WTC11 (cell line): ENCODE results near the gene FBXL4. TPM values are rescaled to one million over a fixed set of nuclear protein-coding genes. Genes with fewer than 3 reads are reported as not detected.
"Not testable (repeated sequence)": the region's sequence is repeated elsewhere in the genome, so short reads cannot be mapped to it uniquely, and the experiment has no call there.

Experiments used
- ATAC-seq: fragments of 200-7000 bp; cut with Tn5 transposase; 2 replicates; pipeline ENCODE4 v1.10.0; 2021; ENCODE audit warnings: mild to moderate bottlenecking, moderate library complexity
- CTCF ChIA-PET: fragments of 300-600 bp; sonication (Branson Sonifier 250); formaldehyde crosslinking; loops from one replicate; lab custom pipeline; 2021; ENCODE audit warnings: antibody characterized with exemption; lab: Charles Lee
- POLR2A ChIA-PET: fragments of 350-600 bp; sonication (Branson Sonifier 250); formaldehyde crosslinking; loops from one replicate; lab custom pipeline; 2021; ENCODE audit warnings: antibody characterized with exemption; lab: Charles Lee
- DNase-seq: peaks from one replicate; pipeline ENCODE4 v3.0.0; 2021; ENCODE audit warnings: low spot score
- H3K27ac Mint-ChIP-seq: 2 replicates; pipeline ENCODE4 v1.8.0; 2021; ENCODE audit warnings: mixed read lengths
- H3K27me3 Mint-ChIP-seq: 2 replicates; pipeline ENCODE4 v1.8.0; 2021; ENCODE audit warnings: low read depth, mild to moderate bottlenecking, moderate library complexity, mixed read lengths
- H3K36me3 Mint-ChIP-seq: 2 replicates; pipeline ENCODE4 v1.8.0; 2021; ENCODE audit warnings: mixed read lengths
- H3K4me1 Mint-ChIP-seq: 2 replicates; pipeline ENCODE4 v1.8.0; 2022; ENCODE audit warnings: mixed read lengths
- H3K4me3 Mint-ChIP-seq: 2 replicates; pipeline ENCODE4 v1.8.0; 2021; ENCODE audit warnings: mild to moderate bottlenecking, moderate library complexity, mixed read lengths
- H3K9me3 Mint-ChIP-seq: 2 replicates; pipeline ENCODE4 v1.8.0; 2021; ENCODE audit warnings: mixed read lengths
- E2F1 ChIP-seq: sonication (generic); formaldehyde crosslinking; IDR thresholded peaks from 2 replicates; pipeline ENCODE4 v1.8.0; 2022; ENCODE audit warnings: mild to moderate bottlenecking, missing genetic modification reagents
- EMX1 ChIP-seq: fragments of 250-450 bp; sonication (Bioruptor Pico); IDR thresholded peaks from 2 replicates; pipeline ENCODE4 v1.8.0; 2021; ENCODE audit warnings: mild to moderate bottlenecking
- FOXP1 ChIP-seq: sonication (generic); formaldehyde crosslinking; IDR thresholded peaks from 2 replicates; pipeline ENCODE4 v1.8.0; 2022; ENCODE audit warnings: missing genetic modification reagents, mild to moderate bottlenecking, moderate library complexity, borderline replicate concordance
- GRHL2 ChIP-seq: fragments of 250-450 bp; sonication (Bioruptor Pico); IDR thresholded peaks from 2 replicates; pipeline ENCODE4 v1.8.0; 2022; ENCODE audit warnings: mild to moderate bottlenecking, moderate library complexity; ENCODE audit not compliant: insufficient replicate concordance, severe bottlenecking
- KAT7 ChIP-seq: sonication (generic); formaldehyde crosslinking; IDR thresholded peaks from 2 replicates; pipeline ENCODE4 v1.8.1; 2023; ENCODE audit warnings: missing genetic modification reagents, mild to moderate bottlenecking, borderline replicate concordance
- NFE2L1 ChIP-seq: sonication (generic); formaldehyde crosslinking; IDR thresholded peaks from 2 replicates; pipeline ENCODE4 v1.8.1; 2023; ENCODE audit warnings: missing genetic modification reagents
- NR3C1 ChIP-seq: sonication (generic); formaldehyde crosslinking; conservative IDR thresholded peaks from 2 replicates; pipeline ENCODE4 v1.8.1; 2023; ENCODE audit warnings: low read depth, mild to moderate bottlenecking, missing genetic modification reagents
- PRDM15 ChIP-seq: sonication (generic); formaldehyde crosslinking; IDR thresholded peaks from 2 replicates; pipeline ENCODE4 v1.8.0; 2022; ENCODE audit warnings: missing genetic modification reagents
- RORB ChIP-seq: fragments of 250-450 bp; sonication (Bioruptor Pico); IDR thresholded peaks from 2 replicates; pipeline ENCODE4 v1.9.0; 2021; ENCODE audit warnings: mild to moderate bottlenecking
- TCF7 ChIP-seq: sonication (generic); formaldehyde crosslinking; IDR thresholded peaks from 2 replicates; pipeline ENCODE4 v1.8.0; 2022; ENCODE audit warnings: mild to moderate bottlenecking, low read depth, missing genetic modification reagents, moderate library complexity
- TEAD1 ChIP-seq: sonication (generic); formaldehyde crosslinking; IDR thresholded peaks from 2 replicates; pipeline ENCODE4 v1.8.0; 2022; ENCODE audit warnings: mild to moderate bottlenecking, missing genetic modification reagents
- USF1 ChIP-seq: sonication (generic); formaldehyde crosslinking; IDR thresholded peaks from 2 replicates; pipeline ENCODE4 v1.8.0; 2022; ENCODE audit warnings: mild to moderate bottlenecking, missing genetic modification reagents
- ZBTB43 ChIP-seq: sonication (generic); formaldehyde crosslinking; IDR thresholded peaks from 2 replicates; pipeline ENCODE4 v1.8.1; 2023; ENCODE audit warnings: mild to moderate bottlenecking, missing genetic modification reagents
- ZNF219 ChIP-seq: sonication (generic); formaldehyde crosslinking; IDR thresholded peaks from 2 replicates; pipeline ENCODE4 v1.8.0; 2023; ENCODE audit warnings: missing genetic modification reagents, mild to moderate bottlenecking, borderline replicate concordance
- ZNF317 ChIP-seq: sonication (generic); formaldehyde crosslinking; IDR thresholded peaks from 2 replicates; pipeline ENCODE4 v1.8.1; 2023; ENCODE audit warnings: low read depth, mild to moderate bottlenecking, moderate library complexity, missing genetic modification reagents, borderline replicate concordance
- ZNF396 ChIP-seq: fragments of 250-450 bp; sonication (Bioruptor Pico); IDR thresholded peaks from 2 replicates; pipeline ENCODE4 v1.8.0; 2021; ENCODE audit warnings: mild to moderate bottlenecking, moderate library complexity, borderline replicate concordance
- total RNA-seq: library from RNA; stranded (reverse); gene quantifications from 3 replicates; pipeline ENCODE4 v1.2.3, GENCODE V29; 2021
- TF ChIP-seq, protein P1 (sequence below): sonication (generic); formaldehyde crosslinking; IDR thresholded peaks from 2 replicates; pipeline ENCODE4 v1.8.1; 2022; ENCODE audit warnings: missing genetic modification reagents, borderline replicate concordance
- TF ChIP-seq, protein P2 (sequence below): sonication (generic); formaldehyde crosslinking; IDR thresholded peaks from 2 replicates; pipeline ENCODE4 v1.8.1; 2023; ENCODE audit warnings: mild to moderate bottlenecking, missing genetic modification reagents
- TF ChIP-seq, protein P3 (sequence below): sonication (generic); formaldehyde crosslinking; IDR thresholded peaks from 2 replicates; pipeline ENCODE4 v1.8.1; 2022; ENCODE audit warnings: low read depth, missing genetic modification reagents, borderline replicate concordance
- TF ChIP-seq, protein P4 (sequence below): sonication (generic); formaldehyde crosslinking; IDR thresholded peaks from 2 replicates; pipeline ENCODE4 v1.8.0; 2023; ENCODE audit warnings: missing genetic modification reagents

The FBXL4 gene
- total RNA-seq, 1 experiment from 2014 or later: 10.3 TPM

DNA sequence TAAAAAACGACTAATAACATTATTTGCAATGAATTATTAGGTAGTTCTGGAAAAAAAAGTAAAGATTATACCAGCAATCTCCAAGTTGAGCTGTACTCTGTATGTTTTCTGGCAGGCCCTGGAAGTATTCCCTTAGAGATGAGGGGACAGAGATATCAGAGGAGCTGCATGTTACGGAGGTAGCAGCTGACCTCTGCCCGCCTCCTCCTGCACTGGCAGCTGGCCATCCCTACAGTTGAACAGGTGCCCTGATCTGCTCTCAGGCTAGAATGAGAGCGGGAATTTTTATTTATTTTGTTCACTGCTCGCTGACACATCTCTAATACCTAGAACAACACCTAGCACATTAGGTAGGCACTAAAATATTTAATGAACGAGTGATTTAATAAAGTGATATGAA, 23.1 kb downstream of the FBXL4 start:
- Mint-ChIP-seq H3K9me3 (peaks cover 4% of the 10 kb centered on the region; the same call in 1 of the 2 replicates), H3K4me1 (peaks cover 33% of the 10 kb centered on the region), H3K27me3 (no peaks in the 10 kb centered on the region), H3K4me3 (no peak overlapping the region), H3K27ac (peak overlapping the region; percentile 30; the same call in 1 of the 2 replicates), H3K36me3 (peaks cover 8% of the 10 kb centered on the region; the same call in 1 of the 2 replicates)
- ChIA-PET POLR2A (no interaction called here), CTCF (no interaction called here)
- TF ChIP-seq NR3C1 (CRISPR knock-in tag): no peak
- TF ChIP-seq TEAD1: no peak
- DNase-seq (no peak), ATAC-seq (no peak)

- ChIA-PET CTCF (no interaction called here), POLR2A (interaction anchor here (1.0 kb wide), 1 partner anchor 27 kb away, joined by 3 read pairs; the partner anchor contains the start of gene FBXL4)
- Mint-ChIP-seq H3K4me3 (no peak overlapping the region), H3K27ac (no peak overlapping the region), H3K9me3 (no peaks in the 10 kb centered on the region), H3K4me1 (peaks cover 24% of the 10 kb centered on the region), H3K36me3 (peaks cover 6% of the 10 kb centered on the region; the same call in 1 of the 2 replicates), H3K27me3 (no peaks in the 10 kb centered on the region)
- DNase-seq (no peak), ATAC-seq (no peak)
- TF ChIP-seq KAT7 (no peak), E2F1 (CRISPR knock-in tag) (no peak), GRHL2 (CRISPR knock-in tag) (no peak), NFE2L1 (CRISPR knock-in tag) (no peak), EMX1 (no peak), RORB (CRISPR knock-in tag) (no peak), ZNF219 (no peak), USF1 (CRISPR knock-in tag) (no peak), ZNF396 (CRISPR knock-in tag) (no peak), PRDM15 (no peak), ZBTB43 (CRISPR knock-in tag) (no peak), ZNF317 (CRISPR knock-in tag) (no peak), FOXP1 (no peak), TCF7 (CRISPR knock-in tag) (no peak)
- TF ChIP-seq, protein P1, sequence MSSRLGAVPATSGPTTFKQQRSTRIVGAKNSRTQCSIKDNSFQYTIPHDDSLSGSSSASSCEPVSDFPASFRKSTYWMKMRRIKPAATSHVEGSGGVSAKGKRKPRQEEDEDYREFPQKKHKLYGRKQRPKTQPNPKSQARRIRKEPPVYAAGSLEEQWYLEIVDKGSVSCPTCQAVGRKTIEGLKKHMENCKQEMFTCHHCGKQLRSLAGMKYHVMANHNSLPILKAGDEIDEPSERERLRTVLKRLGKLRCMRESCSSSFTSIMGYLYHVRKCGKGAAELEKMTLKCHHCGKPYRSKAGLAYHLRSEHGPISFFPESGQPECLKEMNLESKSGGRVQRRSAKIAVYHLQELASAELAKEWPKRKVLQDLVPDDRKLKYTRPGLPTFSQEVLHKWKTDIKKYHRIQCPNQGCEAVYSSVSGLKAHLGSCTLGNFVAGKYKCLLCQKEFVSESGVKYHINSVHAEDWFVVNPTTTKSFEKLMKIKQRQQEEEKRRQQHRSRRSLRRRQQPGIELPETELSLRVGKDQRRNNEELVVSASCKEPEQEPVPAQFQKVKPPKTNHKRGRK (CRISPR knock-in tag): no peak
- TF ChIP-seq, protein P2, sequence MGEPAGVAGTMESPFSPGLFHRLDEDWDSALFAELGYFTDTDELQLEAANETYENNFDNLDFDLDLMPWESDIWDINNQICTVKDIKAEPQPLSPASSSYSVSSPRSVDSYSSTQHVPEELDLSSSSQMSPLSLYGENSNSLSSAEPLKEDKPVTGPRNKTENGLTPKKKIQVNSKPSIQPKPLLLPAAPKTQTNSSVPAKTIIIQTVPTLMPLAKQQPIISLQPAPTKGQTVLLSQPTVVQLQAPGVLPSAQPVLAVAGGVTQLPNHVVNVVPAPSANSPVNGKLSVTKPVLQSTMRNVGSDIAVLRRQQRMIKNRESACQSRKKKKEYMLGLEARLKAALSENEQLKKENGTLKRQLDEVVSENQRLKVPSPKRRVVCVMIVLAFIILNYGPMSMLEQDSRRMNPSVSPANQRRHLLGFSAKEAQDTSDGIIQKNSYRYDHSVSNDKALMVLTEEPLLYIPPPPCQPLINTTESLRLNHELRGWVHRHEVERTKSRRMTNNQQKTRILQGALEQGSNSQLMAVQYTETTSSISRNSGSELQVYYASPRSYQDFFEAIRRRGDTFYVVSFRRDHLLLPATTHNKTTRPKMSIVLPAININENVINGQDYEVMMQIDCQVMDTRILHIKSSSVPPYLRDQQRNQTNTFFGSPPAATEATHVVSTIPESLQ (CRISPR knock-in tag): no peak
- TF ChIP-seq, protein P3, sequence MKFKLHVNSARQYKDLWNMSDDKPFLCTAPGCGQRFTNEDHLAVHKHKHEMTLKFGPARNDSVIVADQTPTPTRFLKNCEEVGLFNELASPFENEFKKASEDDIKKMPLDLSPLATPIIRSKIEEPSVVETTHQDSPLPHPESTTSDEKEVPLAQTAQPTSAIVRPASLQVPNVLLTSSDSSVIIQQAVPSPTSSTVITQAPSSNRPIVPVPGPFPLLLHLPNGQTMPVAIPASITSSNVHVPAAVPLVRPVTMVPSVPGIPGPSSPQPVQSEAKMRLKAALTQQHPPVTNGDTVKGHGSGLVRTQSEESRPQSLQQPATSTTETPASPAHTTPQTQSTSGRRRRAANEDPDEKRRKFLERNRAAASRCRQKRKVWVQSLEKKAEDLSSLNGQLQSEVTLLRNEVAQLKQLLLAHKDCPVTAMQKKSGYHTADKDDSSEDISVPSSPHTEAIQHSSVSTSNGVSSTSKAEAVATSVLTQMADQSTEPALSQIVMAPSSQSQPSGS (CRISPR knock-in tag): no peak
- TF ChIP-seq, protein P4, sequence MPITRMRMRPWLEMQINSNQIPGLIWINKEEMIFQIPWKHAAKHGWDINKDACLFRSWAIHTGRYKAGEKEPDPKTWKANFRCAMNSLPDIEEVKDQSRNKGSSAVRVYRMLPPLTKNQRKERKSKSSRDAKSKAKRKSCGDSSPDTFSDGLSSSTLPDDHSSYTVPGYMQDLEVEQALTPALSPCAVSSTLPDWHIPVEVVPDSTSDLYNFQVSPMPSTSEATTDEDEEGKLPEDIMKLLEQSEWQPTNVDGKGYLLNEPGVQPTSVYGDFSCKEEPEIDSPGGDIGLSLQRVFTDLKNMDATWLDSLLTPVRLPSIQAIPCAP (CRISPR knock-in tag): no peak
Observed at GRCh38 chr6:98920904-98921431, 26.8 kb downstream of the FBXL4 start.

- ATAC-seq, POLR2A ChIA-PET, H3K27me3 Mint-ChIP-seq, DNase-seq, CTCF ChIA-PET, H3K4me1 Mint-ChIP-seq, H3K4me3 Mint-ChIP-seq, H3K27ac Mint-ChIP-seq: not testable (repeated sequence)
- H3K36me3 Mint-ChIP-seq: peaks cover 53% of the 10 kb centered on the region
- peaks cover 33% of the 10 kb centered on the region for H3K9me3 Mint-ChIP-seq
Observed at GRCh38 chr6:98910946-98911345, 36.8 kb downstream of the FBXL4 start.
